Measurements from ENCODE around the gene CYP1A2.
A peak's percentile ranks its signal among the peaks of the same experiment; 100 is the strongest.
"Not testable (repeated sequence)": the region's sequence is repeated elsewhere in the genome, so short reads cannot be mapped to it uniquely, and the experiment has no call there.

Gene CYP1A2

GRCh38 chr15:74725225-74725774 is 23.3 kb upstream of the CYP1A2 start, which contains the start of gene CYP1A1:
CYP1A1 (minus strand) TSS chr15:74725528; CDS start chr15:74723097, 2,431 bp downstream.
- Histone ChIP-seq H3K4me1 (ENCODE audit: control insufficient read depth, insufficient read depth, low read length, unreplicated experiment) (peaks cover 6% of the 10 kb centered on the region), H2AFZ (ENCODE audit: low read length, unreplicated experiment) (peak within 1 kb of the TSS; percentile 83), H3K4me3 (ENCODE audit: low read depth, low read length) (peak within 1 kb of the TSS; percentile 78), H3K36me3 (ENCODE audit: insufficient read depth, low read length) (no peaks in the 10 kb centered on the region), H3K27ac (ENCODE audit: low read depth, low read length) (peak within 1 kb of the TSS; percentile 58; the same call in 1 of the 2 replicates), H3K27me3 (ENCODE audit: insufficient read depth, low read length) (peaks cover 7% of the 10 kb centered on the region; the same call in 1 of the 2 replicates), H3K79me2 (ENCODE audit: control insufficient read depth, insufficient read depth, low read length, unreplicated experiment) (no peaks in the 10 kb centered on the region)

GRCh38 chr15:74725845-74726773 is 22.5 kb upstream of the CYP1A2 start:
- Histone ChIP-seq H3K27me3 (ENCODE audit: insufficient read depth, low read length) (peaks cover 7% of the 10 kb centered on the region; the same call in 1 of the 2 replicates), H3K4me3 (ENCODE audit: low read depth, low read length) (peak overlapping the region; percentile 78), H3K79me2 (ENCODE audit: control insufficient read depth, insufficient read depth, low read length, unreplicated experiment) (no peaks in the 10 kb centered on the region), H3K36me3 (ENCODE audit: insufficient read depth, low read length) (no peaks in the 10 kb centered on the region), H3K27ac (ENCODE audit: low read depth, low read length) (peak overlapping the region; percentile 58; the same call in 1 of the 2 replicates), H2AFZ (ENCODE audit: low read length, unreplicated experiment) (peak overlapping the region; percentile 83), H3K4me1 (ENCODE audit: control insufficient read depth, insufficient read depth, low read length, unreplicated experiment) (peaks cover 11% of the 10 kb centered on the region)

- Histone ChIP-seq H2AFZ (ENCODE audit: low read length, unreplicated experiment) (peak overlapping the region; percentile 53), H3K27ac (ENCODE audit: low read depth, low read length) (no peak overlapping the region), H3K4me3 (ENCODE audit: low read depth, low read length) (peak overlapping the region; percentile 78), H3K4me1 (ENCODE audit: control insufficient read depth, insufficient read depth, low read length, unreplicated experiment) (peaks cover 13% of the 10 kb centered on the region), H3K79me2 (ENCODE audit: control insufficient read depth, insufficient read depth, low read length, unreplicated experiment) (no peaks in the 10 kb centered on the region), H3K36me3 (ENCODE audit: insufficient read depth, low read length) (no peaks in the 10 kb centered on the region), H3K27me3 (ENCODE audit: insufficient read depth, low read length) (peaks cover 7% of the 10 kb centered on the region; the same call in 1 of the 2 replicates)
Observed at GRCh38 chr15:74726774-74727164, 21.9 kb upstream of the CYP1A2 start.

GRCh38 chr15:74727727-74728126 is 20.9 kb upstream of the CYP1A2 start:
- H3K36me3 ChIP-seq (ENCODE audit: insufficient read depth, low read length): no peaks in the 10 kb centered on the region
- no peaks in the 10 kb centered on the region for H3K79me2 ChIP-seq (ENCODE audit: control insufficient read depth, insufficient read depth, low read length, unreplicated experiment)
- no peak overlapping the region for H2AFZ ChIP-seq (ENCODE audit: low read length, unreplicated experiment)
- no peak overlapping the region for H3K4me3 ChIP-seq (ENCODE audit: low read depth, low read length)
- no peak overlapping the region for H3K27ac ChIP-seq (ENCODE audit: low read depth, low read length)
- peaks cover 13% of the 10 kb centered on the region for H3K4me1 ChIP-seq (ENCODE audit: control insufficient read depth, insufficient read depth, low read length, unreplicated experiment)
- H3K27me3 ChIP-seq (ENCODE audit: insufficient read depth, low read length): peaks cover 7% of the 10 kb centered on the region; the same call in 1 of the 2 replicates

- not testable (repeated sequence) for H2AFZ ChIP-seq (ENCODE audit: low read length, unreplicated experiment); H3K27me3 ChIP-seq (ENCODE audit: insufficient read depth, low read length); H3K4me3 ChIP-seq (ENCODE audit: low read depth, low read length); H3K79me2 ChIP-seq (ENCODE audit: control insufficient read depth, insufficient read depth, low read length, unreplicated experiment); H3K36me3 ChIP-seq (ENCODE audit: insufficient read depth, low read length); H3K27ac ChIP-seq (ENCODE audit: low read depth, low read length)
- H3K4me1 ChIP-seq (ENCODE audit: control insufficient read depth, insufficient read depth, low read length, unreplicated experiment): peaks cover 13% of the 10 kb centered on the region
Observed at GRCh38 chr15:74728699-74729098, 19.9 kb upstream of the CYP1A2 start.

- H2AFZ ChIP-seq (ENCODE audit: low read length, unreplicated experiment); H3K79me2 ChIP-seq (ENCODE audit: control insufficient read depth, insufficient read depth, low read length, unreplicated experiment); H3K27me3 ChIP-seq (ENCODE audit: insufficient read depth, low read length); H3K36me3 ChIP-seq (ENCODE audit: insufficient read depth, low read length); H3K27ac ChIP-seq (ENCODE audit: low read depth, low read length); H3K4me3 ChIP-seq (ENCODE audit: low read depth, low read length): not testable (repeated sequence)
- H3K4me1 ChIP-seq (ENCODE audit: control insufficient read depth, insufficient read depth, low read length, unreplicated experiment): peaks cover 13% of the 10 kb centered on the region
Observed at GRCh38 chr15:74729372-74729771, 19.3 kb upstream of the CYP1A2 start.

- H3K79me2 ChIP-seq (ENCODE audit: control insufficient read depth, insufficient read depth, low read length, unreplicated experiment): no peaks in the 10 kb centered on the region
- peaks cover 20% of the 10 kb centered on the region for H3K27me3 ChIP-seq (ENCODE audit: insufficient read depth, low read length)
- H2AFZ ChIP-seq (ENCODE audit: low read length, unreplicated experiment): no peak overlapping the region
- H3K4me3 ChIP-seq (ENCODE audit: low read depth, low read length): no peak overlapping the region
- H3K4me1 ChIP-seq (ENCODE audit: control insufficient read depth, insufficient read depth, low read length, unreplicated experiment): peaks cover 13% of the 10 kb centered on the region
- no peak overlapping the region for H3K27ac ChIP-seq (ENCODE audit: low read depth, low read length)
- no peaks in the 10 kb centered on the region for H3K36me3 ChIP-seq (ENCODE audit: insufficient read depth, low read length)
Observed at GRCh38 chr15:74730619-74731316, 17.9 kb upstream of the CYP1A2 start.

GRCh38 chr15:74732846-74733245 is 15.8 kb upstream of the CYP1A2 start:
- peaks cover 27% of the 10 kb centered on the region for H3K27me3 ChIP-seq (ENCODE audit: insufficient read depth, low read length)
- H3K4me3 ChIP-seq (ENCODE audit: low read depth, low read length): no peak overlapping the region
- no peak overlapping the region for H3K27ac ChIP-seq (ENCODE audit: low read depth, low read length)
- H3K36me3 ChIP-seq (ENCODE audit: insufficient read depth, low read length): no peaks in the 10 kb centered on the region
- H2AFZ ChIP-seq (ENCODE audit: low read length, unreplicated experiment): no peak overlapping the region
- H3K79me2 ChIP-seq (ENCODE audit: control insufficient read depth, insufficient read depth, low read length, unreplicated experiment): no peaks in the 10 kb centered on the region
- peaks cover 7% of the 10 kb centered on the region for H3K4me1 ChIP-seq (ENCODE audit: control insufficient read depth, insufficient read depth, low read length, unreplicated experiment)

- Histone ChIP-seq H3K27me3 (ENCODE audit: insufficient read depth, low read length) (peaks cover 27% of the 10 kb centered on the region), H3K4me3 (ENCODE audit: low read depth, low read length) (no peak overlapping the region), H2AFZ (ENCODE audit: low read length, unreplicated experiment) (no peak overlapping the region), H3K4me1 (ENCODE audit: control insufficient read depth, insufficient read depth, low read length, unreplicated experiment) (peaks cover 7% of the 10 kb centered on the region), H3K36me3 (ENCODE audit: insufficient read depth, low read length) (no peaks in the 10 kb centered on the region), H3K79me2 (ENCODE audit: control insufficient read depth, insufficient read depth, low read length, unreplicated experiment) (no peaks in the 10 kb centered on the region), H3K27ac (ENCODE audit: low read depth, low read length) (no peak overlapping the region)
Observed at GRCh38 chr15:74733269-74733668, 15.4 kb upstream of the CYP1A2 start.

GRCh38 chr15:74735305-74735704 is 13.3 kb upstream of the CYP1A2 start:
- Histone ChIP-seq H3K27me3 (ENCODE audit: insufficient read depth, low read length) (peaks cover 27% of the 10 kb centered on the region), H3K79me2 (ENCODE audit: control insufficient read depth, insufficient read depth, low read length, unreplicated experiment) (no peaks in the 10 kb centered on the region), H2AFZ (ENCODE audit: low read length, unreplicated experiment) (no peak overlapping the region), H3K36me3 (ENCODE audit: insufficient read depth, low read length) (no peaks in the 10 kb centered on the region), H3K4me1 (ENCODE audit: control insufficient read depth, insufficient read depth, low read length, unreplicated experiment) (peaks cover 7% of the 10 kb centered on the region), H3K4me3 (ENCODE audit: low read depth, low read length) (no peak overlapping the region), H3K27ac (ENCODE audit: low read depth, low read length) (no peak overlapping the region)

Measured in ACC112 (cell line).